GM06990 (cell line): Measurements from ENCODE around the gene C3orf38.

ENCODE experiments used
- DNase-seq: peaks from one replicate; pipeline ENCODE4 v3.0.0-alpha.2; 2011; ENCODE audit not compliant: insufficient read length; ENCODE audit errors: extremely low read depth
- H3K27me3 ChIP-seq: replicated peaks from 2 replicates; pipeline ENCODE4 v1.6.0; 2011; ENCODE audit warnings: low read length; ENCODE audit not compliant: control insufficient read depth, insufficient read depth
- H3K36me3 ChIP-seq: 2 replicates; pipeline ENCODE4 v1.5.1; 2011; ENCODE audit warnings: low read length; ENCODE audit not compliant: control insufficient read depth, insufficient read depth
- H3K4me3 ChIP-seq: replicated peaks from 2 replicates; pipeline ENCODE4 v1.5.1; 2011; ENCODE audit warnings: low read depth, mild to moderate bottlenecking, control low read depth, low read length
- TF ChIP-seq, protein P1 (sequence below): IDR thresholded peaks from 2 replicates; pipeline ENCODE4 v1.5.1; 2011; ENCODE audit warnings: low read length, control low read depth, mild to moderate bottlenecking, inconsistent platforms; ENCODE audit not compliant: insufficient read depth, poor library complexity, severe bottlenecking

C3orf38 gene

DNA sequence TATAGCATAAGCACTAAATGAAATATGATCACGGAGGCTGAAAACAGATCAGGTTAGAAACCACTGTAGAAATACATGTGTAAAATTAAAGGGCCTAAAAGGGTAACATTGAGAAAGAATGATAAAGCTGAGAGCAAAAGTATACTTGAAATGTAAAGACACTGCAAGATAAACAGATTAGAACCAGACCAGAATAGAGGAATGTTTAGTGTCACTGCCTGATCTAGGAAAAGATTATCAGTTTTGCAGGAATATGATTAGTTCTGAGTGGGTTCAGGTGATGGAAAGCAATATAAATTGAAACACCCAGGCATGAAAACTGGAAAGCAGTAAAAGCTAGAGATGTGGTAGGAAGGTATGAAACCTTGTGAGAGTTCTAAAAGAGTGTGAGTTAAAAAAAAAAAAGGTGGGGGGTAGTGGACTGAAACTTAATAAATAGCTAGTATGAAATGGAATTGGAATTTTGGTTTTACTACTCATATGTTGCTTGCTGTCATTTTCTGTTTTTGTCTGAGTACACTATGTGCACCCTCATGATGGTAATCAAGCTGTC, 16.0 kb upstream of the C3orf38 start:
- no peak overlapping the region for H3K4me3 ChIP-seq
- DNase-seq = no peak
- TF ChIP-seq, protein P1, sequence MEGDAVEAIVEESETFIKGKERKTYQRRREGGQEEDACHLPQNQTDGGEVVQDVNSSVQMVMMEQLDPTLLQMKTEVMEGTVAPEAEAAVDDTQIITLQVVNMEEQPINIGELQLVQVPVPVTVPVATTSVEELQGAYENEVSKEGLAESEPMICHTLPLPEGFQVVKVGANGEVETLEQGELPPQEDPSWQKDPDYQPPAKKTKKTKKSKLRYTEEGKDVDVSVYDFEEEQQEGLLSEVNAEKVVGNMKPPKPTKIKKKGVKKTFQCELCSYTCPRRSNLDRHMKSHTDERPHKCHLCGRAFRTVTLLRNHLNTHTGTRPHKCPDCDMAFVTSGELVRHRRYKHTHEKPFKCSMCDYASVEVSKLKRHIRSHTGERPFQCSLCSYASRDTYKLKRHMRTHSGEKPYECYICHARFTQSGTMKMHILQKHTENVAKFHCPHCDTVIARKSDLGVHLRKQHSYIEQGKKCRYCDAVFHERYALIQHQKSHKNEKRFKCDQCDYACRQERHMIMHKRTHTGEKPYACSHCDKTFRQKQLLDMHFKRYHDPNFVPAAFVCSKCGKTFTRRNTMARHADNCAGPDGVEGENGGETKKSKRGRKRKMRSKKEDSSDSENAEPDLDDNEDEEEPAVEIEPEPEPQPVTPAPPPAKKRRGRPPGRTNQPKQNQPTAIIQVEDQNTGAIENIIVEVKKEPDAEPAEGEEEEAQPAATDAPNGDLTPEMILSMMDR = no peak
- no peaks in the 10 kb centered on the region; the same call in 1 of the 2 replicates for H3K36me3 ChIP-seq
- H3K27me3 ChIP-seq = no peaks in the 10 kb centered on the region

DNA sequence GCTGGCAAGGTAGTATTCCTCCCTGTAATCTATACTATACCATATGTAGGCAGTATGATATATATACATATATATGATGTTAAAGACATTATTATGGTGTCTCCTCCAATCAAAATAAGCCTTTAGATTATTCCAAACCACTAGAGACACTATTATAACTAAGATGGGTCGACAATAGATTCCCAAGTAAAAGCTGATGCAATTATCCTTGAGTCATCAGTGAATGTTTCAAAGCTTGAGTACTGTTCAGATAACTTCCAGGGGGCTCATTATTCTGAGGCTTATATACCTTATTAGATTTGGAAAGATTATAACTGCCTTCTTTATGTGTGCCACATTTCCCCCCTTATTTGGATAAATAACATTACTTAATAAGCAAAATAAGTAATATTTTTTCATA, 11.9 kb upstream of the C3orf38 start:
- Histone ChIP-seq H3K27me3 (no peaks in the 10 kb centered on the region), H3K36me3 (peaks cover 2% of the 10 kb centered on the region), H3K4me3 (no peak overlapping the region)
- TF ChIP-seq, protein P1 = no peak
- DNase-seq = no peak

DNA sequence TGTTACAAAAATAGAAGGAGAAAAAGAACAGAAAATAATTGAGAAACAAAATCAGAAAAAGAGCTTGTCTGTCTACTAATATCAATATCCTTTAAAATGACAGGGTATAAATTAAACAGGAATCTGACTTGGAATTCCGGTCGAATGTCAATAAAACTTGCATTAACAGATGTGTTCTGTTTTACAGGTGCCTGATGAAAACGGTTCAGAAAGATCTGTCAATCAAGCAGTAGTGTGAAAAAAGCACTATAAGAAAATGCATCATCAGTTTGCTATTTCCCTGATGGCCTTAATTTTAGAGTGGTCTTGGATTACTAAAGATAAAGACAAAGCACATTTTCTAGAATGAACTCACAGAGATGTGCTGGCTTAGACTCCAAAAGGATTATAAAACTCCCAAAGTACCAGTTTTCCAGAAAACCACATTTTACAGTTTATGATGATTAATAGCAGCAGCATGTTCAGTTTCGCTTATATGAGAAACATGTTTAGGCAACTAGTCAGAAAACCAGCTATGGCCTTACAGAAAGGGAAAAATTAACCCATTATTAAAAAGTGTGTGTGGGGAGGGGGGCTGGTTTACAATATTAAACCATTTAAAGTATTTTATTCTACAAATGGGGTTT, 8.2 kb upstream of the C3orf38 start:
- no peak for DNase-seq
- H3K36me3 ChIP-seq = peaks cover 2% of the 10 kb centered on the region; the same call in 1 of the 2 replicates
- H3K27me3 ChIP-seq = no peaks in the 10 kb centered on the region
- no peak overlapping the region for H3K4me3 ChIP-seq
- TF ChIP-seq, protein P1 = no peak

DNA sequence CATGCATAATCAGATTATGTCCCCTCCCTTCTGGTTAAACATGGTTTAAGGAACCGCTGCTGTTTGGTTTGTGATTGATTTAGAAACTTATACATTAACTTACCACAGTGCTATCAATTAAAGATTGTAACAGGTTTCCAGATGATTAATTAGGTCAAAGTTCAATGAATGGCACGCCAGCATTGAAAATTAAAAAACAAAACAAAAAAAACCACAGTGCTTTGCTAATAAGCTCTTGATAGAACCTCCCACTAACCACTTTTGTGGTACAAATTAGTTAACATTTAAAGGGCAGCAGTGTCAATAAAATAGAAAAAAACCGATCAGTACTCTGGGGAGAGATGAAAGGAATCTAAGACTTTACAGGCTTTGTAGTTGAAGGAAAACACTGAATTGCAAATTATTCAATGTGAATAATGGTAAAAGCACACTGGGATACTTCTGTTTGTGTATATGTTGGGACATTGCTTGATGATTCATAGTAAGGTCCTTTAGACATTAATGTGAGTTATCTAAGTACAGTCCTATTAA, 7.6 kb upstream of the C3orf38 start:
- Histone ChIP-seq H3K4me3 (no peak overlapping the region), H3K36me3 (peaks cover 2% of the 10 kb centered on the region; the same call in 1 of the 2 replicates), H3K27me3 (no peaks in the 10 kb centered on the region)
- no peak for DNase-seq
- TF ChIP-seq, protein P1 = no peak

DNA sequence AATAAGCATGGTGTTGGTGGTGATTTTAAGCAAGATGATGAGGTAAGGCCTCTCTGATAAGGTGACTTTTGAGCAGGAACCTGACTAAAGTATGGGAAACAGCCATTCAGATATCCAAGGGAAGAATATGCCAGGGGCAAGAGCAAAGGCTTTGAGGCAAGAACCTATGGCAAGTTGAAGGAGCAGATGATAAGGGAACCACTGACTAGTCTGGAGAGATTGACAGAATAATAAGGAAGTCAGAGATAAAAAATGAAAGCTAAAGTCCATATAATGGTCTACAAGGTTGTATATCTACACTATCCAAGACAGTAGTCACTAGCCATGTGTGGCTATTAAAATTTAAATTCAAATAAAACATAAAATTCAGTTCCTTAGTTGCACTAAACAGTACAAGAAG, 2.5 kb upstream of the C3orf38 start:
- no peak for DNase-seq
- no peaks in the 10 kb centered on the region for H3K36me3 ChIP-seq
- TF ChIP-seq, protein P1 = no peak
- no peaks in the 10 kb centered on the region for H3K27me3 ChIP-seq
- no peak overlapping the region for H3K4me3 ChIP-seq
